IPS DF 6.9 (cell line): Measurements from ENCODE around the gene PLPP6.

Experiments used
- DNase-seq: peaks from one replicate; pipeline ENCODE4 v3.0.0-alpha.2; 2013; ENCODE audit warnings: low read depth, low spot score
- H3K27ac ChIP-seq: one replicate; pipeline ENCODE4 v1.5.1; 2013; ENCODE audit warnings: low read length, control low read depth
- H3K27me3 ChIP-seq: 2 replicates; pipeline ENCODE4 v1.6.1; 2013; ENCODE audit warnings: mild to moderate bottlenecking, low read length; ENCODE audit not compliant: control insufficient read depth, insufficient read depth
- H3K36me3 ChIP-seq: 2 replicates; pipeline ENCODE4 v1.6.1; 2013; ENCODE audit warnings: low read length; ENCODE audit not compliant: control insufficient read depth, insufficient read depth
- H3K4me1 ChIP-seq: 2 replicates; pipeline ENCODE4 v1.6.1; 2013; ENCODE audit warnings: low read length; ENCODE audit not compliant: control insufficient read depth, insufficient read depth
- H3K4me3 ChIP-seq: 2 replicates; pipeline ENCODE4 v1.5.1; 2013; ENCODE audit warnings: mild to moderate bottlenecking, low read length
- H3K9me3 ChIP-seq: 2 replicates; pipeline ENCODE4 v1.6.1; 2013; ENCODE audit warnings: low read length, inconsistent platforms; ENCODE audit not compliant: control insufficient read depth, insufficient read depth
- WGBS: extraction: QIAGEN DNeasy Blood & Tissue Kit; methylation state at CpG from one replicate; pipeline ENCODE4 v1.1.7; 2013; ENCODE audit warnings: mixed read lengths, missing lambda C conversion rate; ENCODE audit not compliant: insufficient read length, insufficient coverage; 5-methylcytosine and 5-hydroxymethylcytosine counted together

Gene PLPP6

DNA sequence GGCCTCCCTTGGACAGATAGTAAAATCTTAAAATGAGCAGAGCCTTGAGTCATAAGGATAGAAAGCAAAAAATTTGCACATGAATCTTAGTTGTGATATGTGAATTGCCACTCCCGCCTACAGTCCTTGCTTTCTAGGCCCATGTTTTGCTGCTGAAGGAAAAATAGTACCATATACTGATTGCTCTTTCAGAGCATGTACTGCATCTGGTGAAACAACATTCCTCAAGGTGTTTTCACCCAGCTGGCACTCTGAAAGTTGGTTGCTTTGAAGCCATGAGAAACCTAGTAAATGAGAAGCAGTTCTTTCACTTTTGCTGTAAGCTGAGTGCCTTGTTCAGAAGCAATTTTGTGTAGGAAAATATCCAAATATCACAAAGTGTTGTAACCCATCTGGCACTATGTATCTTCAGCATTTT lies 27.6 kb downstream of the PLPP6 start:
- WGBS: no CpG with 5 or more reads among the region's 1 CpG
- Histone ChIP-seq H3K4me3 (no peak overlapping the region), H3K27me3 (no peaks in the 10 kb centered on the region), H3K9me3 (no peaks in the 10 kb centered on the region), H3K36me3 (peaks cover 6% of the 10 kb centered on the region; the same call in 1 of the 2 replicates), H3K27ac (no peak overlapping the region), H3K4me1 (no peaks in the 10 kb centered on the region)
- DNase-seq: no peak

DNA sequence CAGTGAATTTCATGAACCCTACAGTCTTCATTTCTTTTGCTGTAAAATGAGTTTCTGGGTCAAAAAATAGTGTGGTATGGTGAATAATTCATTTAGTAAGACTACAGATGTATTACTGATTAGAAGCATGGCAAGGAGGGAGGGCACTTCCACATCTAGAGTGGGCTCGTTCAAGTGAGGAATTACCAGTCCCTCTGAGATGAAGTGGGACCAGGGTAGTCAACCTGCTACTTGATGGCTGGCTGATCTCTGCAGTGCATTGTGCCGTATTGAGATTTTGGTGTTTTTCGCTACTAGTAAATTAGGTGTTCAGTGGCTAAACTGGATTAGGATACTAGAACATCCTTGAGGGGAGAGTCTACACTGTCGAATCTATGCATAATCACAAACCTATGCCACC lies 28.1 kb downstream of the PLPP6 start:
- H3K9me3 ChIP-seq: no peaks in the 10 kb centered on the region
- peaks cover 5% of the 10 kb centered on the region; the same call in 1 of the 2 replicates for H3K36me3 ChIP-seq
- no peak for DNase-seq
- H3K4me3 ChIP-seq: no peak overlapping the region
- H3K4me1 ChIP-seq: no peaks in the 10 kb centered on the region
- no CpG with 5 or more reads among the region's 4 CpGs for WGBS
- H3K27me3 ChIP-seq: no peaks in the 10 kb centered on the region
- no peak overlapping the region for H3K27ac ChIP-seq

DNA sequence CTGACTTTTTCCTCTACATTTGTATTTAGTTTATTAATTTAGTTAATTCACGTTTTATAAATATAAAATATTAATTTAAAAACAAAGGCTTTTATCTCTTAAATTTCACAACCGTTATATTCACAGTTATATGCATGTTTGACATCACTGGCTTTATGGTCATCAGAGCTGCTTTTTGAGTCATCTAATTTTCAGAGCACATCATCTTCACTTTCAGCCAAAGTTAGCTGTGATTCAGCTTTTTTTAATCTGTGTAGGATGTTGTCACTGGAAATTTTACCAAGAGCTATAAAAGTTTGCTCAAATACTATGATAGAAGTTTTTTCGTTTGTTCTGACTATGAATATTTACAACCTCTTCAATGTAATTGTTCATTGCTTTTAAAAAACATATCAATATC lies 29.7 kb downstream of the PLPP6 start:
- H3K36me3 ChIP-seq: no peaks in the 10 kb centered on the region; the same call in 1 of the 2 replicates
- no peak overlapping the region for H3K4me3 ChIP-seq
- no peaks in the 10 kb centered on the region for H3K4me1 ChIP-seq
- WGBS: no CpG with 5 or more reads among the region's 3 CpGs
- DNase-seq: no peak
- no peaks in the 10 kb centered on the region for H3K27me3 ChIP-seq
- H3K27ac ChIP-seq: no peak overlapping the region
- no peaks in the 10 kb centered on the region for H3K9me3 ChIP-seq

- H3K9me3 ChIP-seq: no peaks in the 10 kb centered on the region
- DNase-seq: no peak
- H3K27ac ChIP-seq: no peak overlapping the region
- H3K36me3 ChIP-seq: no peaks in the 10 kb centered on the region
- no peaks in the 10 kb centered on the region for H3K27me3 ChIP-seq
- H3K4me3 ChIP-seq: no peak overlapping the region
- no peaks in the 10 kb centered on the region for H3K4me1 ChIP-seq
- WGBS: no CpG with 5 or more reads among the region's 3 CpGs
These were observed 38.0 kb downstream of the PLPP6 start for GRCh38 chr9:4700091-4700490.

- H3K9me3 ChIP-seq: no peaks in the 10 kb centered on the region
- no peak for DNase-seq
- no CpG with 5 or more reads among the region's 2 CpGs for WGBS
- H3K4me3 ChIP-seq: no peak overlapping the region
- H3K27me3 ChIP-seq: no peaks in the 10 kb centered on the region
- no peaks in the 10 kb centered on the region for H3K4me1 ChIP-seq
- no peaks in the 10 kb centered on the region for H3K36me3 ChIP-seq
- H3K27ac ChIP-seq: no peak overlapping the region
These were observed 38.8 kb downstream of the PLPP6 start for GRCh38 chr9:4700932-4701331.

GRCh38 chr9:4701526-4701925 lies 39.4 kb downstream of the PLPP6 start:
- WGBS: no CpG with 5 or more reads among the region's 1 CpG
- Histone ChIP-seq H3K4me1 (no peaks in the 10 kb centered on the region), H3K27me3 (no peaks in the 10 kb centered on the region), H3K4me3 (no peak overlapping the region), H3K36me3 (no peaks in the 10 kb centered on the region), H3K27ac (no peak overlapping the region), H3K9me3 (no peaks in the 10 kb centered on the region)
- DNase-seq: no peak

- H3K36me3 ChIP-seq: no peaks in the 10 kb centered on the region
- no peak overlapping the region for H3K4me3 ChIP-seq
- H3K4me1 ChIP-seq: no peaks in the 10 kb centered on the region
- H3K9me3 ChIP-seq: no peaks in the 10 kb centered on the region
- no peak overlapping the region for H3K27ac ChIP-seq
- DNase-seq: no peak
- WGBS: no CpG with 5 or more reads among the region's 2 CpGs
- no peaks in the 10 kb centered on the region for H3K27me3 ChIP-seq
These were observed 42.0 kb downstream of the PLPP6 start for GRCh38 chr9:4704129-4704528.

DNA sequence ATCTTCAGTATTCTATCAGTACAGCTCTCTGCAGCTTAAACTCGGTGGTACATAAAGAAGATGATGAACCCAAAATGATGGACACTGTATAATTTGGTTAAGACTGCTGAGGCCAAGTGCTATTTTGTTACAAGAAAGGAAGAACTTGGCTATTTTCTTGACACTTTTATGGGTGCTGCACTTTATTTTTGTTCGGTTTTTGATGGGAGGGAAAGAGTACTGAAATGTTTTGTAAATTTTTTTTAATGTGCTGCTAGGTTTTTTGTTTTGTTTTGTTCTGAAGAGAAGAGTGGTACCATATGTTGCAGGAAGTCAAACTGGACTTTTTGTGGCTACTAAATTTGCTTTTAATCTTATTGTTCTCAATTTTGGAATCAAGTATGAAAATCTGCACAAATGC lies 43.9 kb downstream of the PLPP6 start:
- WGBS: 100% methylated on average over 1 of the region's 2 CpGs

GRCh38 chr9:4706971-4707622 lies 45.0 kb downstream of the PLPP6 start:
- Histone ChIP-seq H3K9me3 (no peaks in the 10 kb centered on the region), H3K4me3 (no peak overlapping the region), H3K36me3 (no peaks in the 10 kb centered on the region), H3K4me1 (no peaks in the 10 kb centered on the region), H3K27ac (no peak overlapping the region), H3K27me3 (no peaks in the 10 kb centered on the region)
- no peak for DNase-seq
- WGBS: no CpG with 5 or more reads among the region's 4 CpGs

More for the DNA sequence above, 43.9 kb downstream of the PLPP6 start:
- Histone ChIP-seq H3K4me3 (no peak overlapping the region), H3K27me3 (no peaks in the 10 kb centered on the region), H3K9me3 (no peaks in the 10 kb centered on the region), H3K27ac (no peak overlapping the region), H3K4me1 (no peaks in the 10 kb centered on the region), H3K36me3 (no peaks in the 10 kb centered on the region)
- no peak for DNase-seq

GRCh38 chr9:4709380-4709779 lies 47.3 kb downstream of the PLPP6 start:
- Histone ChIP-seq H3K4me3 (no peak overlapping the region), H3K27me3 (no peaks in the 10 kb centered on the region), H3K4me1 (no peaks in the 10 kb centered on the region), H3K9me3 (no peaks in the 10 kb centered on the region), H3K36me3 (peaks cover 3% of the 10 kb centered on the region; the same call in 1 of the 2 replicates), H3K27ac (no peak overlapping the region)
- DNase-seq: no peak

DNA sequence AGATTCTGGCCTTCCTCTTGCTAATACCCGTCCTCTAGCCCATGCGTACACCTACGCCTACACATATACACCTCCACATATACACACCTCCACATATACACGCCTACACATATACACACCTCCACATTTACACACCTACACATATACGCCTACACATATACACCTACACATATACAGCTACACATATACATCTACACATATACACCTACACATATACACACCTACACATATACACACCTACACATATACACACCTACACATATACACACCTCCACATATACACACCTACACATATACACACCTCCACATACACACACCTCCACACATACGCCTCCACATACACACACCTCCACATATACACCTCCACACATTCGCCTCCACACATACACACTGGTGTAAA lies 51.8 kb downstream of the PLPP6 start:
- 100% methylated on average over 4 of the region's 7 CpGs for WGBS
- no peaks in the 10 kb centered on the region for H3K27me3 ChIP-seq
- no peak for DNase-seq
- H3K4me1 ChIP-seq: no peaks in the 10 kb centered on the region
- H3K4me3 ChIP-seq: no peak overlapping the region
- H3K36me3 ChIP-seq: peaks cover 8% of the 10 kb centered on the region; the same call in 1 of the 2 replicates
- H3K27ac ChIP-seq: no peak overlapping the region
- no peaks in the 10 kb centered on the region for H3K9me3 ChIP-seq
